HCT116 (cell line): Measurements from ENCODE around the gene OTOG. TPM values are rescaled to one million over a fixed set of nuclear protein-coding genes. Genes with fewer than 3 reads are reported as not detected.

Source experiments
- ATAC-seq: fragments of 200-7000 bp; cut with Tn5 transposase; 2 replicates; pipeline ENCODE4 v1.9.1; 2020; ENCODE audit warnings: mild to moderate bottlenecking, moderate library complexity
- BruUV-seq: library from RNA; stranded (reverse); fragments of 400-500 nt; replicated peaks from 2 replicates; lab custom pipeline; 2021; lab: Mats Ljungman, UMichigan
- CTCF ChIA-PET: fragments of 300-600 bp; sonication (Branson Sonifier 250); formaldehyde crosslinking; loops from one replicate; lab custom pipeline; 2021; ENCODE audit warnings: antibody characterized with exemption; lab: Charles Lee
- POLR2A ChIA-PET: fragments of 300-600, 350-600 bp; sonication (Branson Sonifier 250); formaldehyde crosslinking; loops from one replicate; lab custom pipeline; 2021; ENCODE audit warnings: antibody characterized with exemption; lab: Charles Lee
- RAD21 ChIA-PET, 2 experiments: fragments of 300-600 bp; sonication (Branson Sonifier 250); formaldehyde crosslinking; loops; one replicate each; lab custom pipeline; 2023; ENCODE audit warnings: low total read pairs in 2 of 2; ENCODE audit not compliant: uncharacterized antibody in 2 of 2, unreplicated experiment in 2 of 2, low non-redundant PET in 1 of 2; lab: Charles Lee
- DNase-seq: peaks from one replicate; pipeline ENCODE4 v3.0.0-alpha.2; 2010; ENCODE audit warnings: low read depth, low spot score
- H2AFZ ChIP-seq: fragments of 200-600 bp; shearing (Covaris generic), sonication (generic); 2 replicates; pipeline ENCODE4 v1.6.1; 2017; ENCODE audit warnings: low read depth, mixed run types, mixed read lengths, antibody characterized with exemption, low read length; ENCODE audit not compliant: poor library complexity, severe bottlenecking
- H3K27ac ChIP-seq: 2 replicates; pipeline ENCODE4 v1.5.1; 2012; ENCODE audit warnings: low read depth, low read length
- H3K27me3 ChIP-seq: fragments of 200-600 bp; sonication (generic); 2 replicates; pipeline ENCODE4 v1.6.1; 2016; ENCODE audit warnings: mixed run types, low read length, mixed read lengths; ENCODE audit not compliant: insufficient read depth
- H3K36me3 ChIP-seq, 2 experiments: fragments of 200-500 bp in 1 of 2; fragments of 200-600 bp in 1 of 2; sonication (Bioruptor generic) in 1 of 2; sonication (generic) in 1 of 2; 2 replicates each; pipeline versions ENCODE4 v1.5.1 to v1.6.1; 2014 to 2016; ENCODE audit warnings: low read length in 2 of 2, inconsistent platforms in 1 of 2, mixed read lengths in 1 of 2, mixed run types in 1 of 2; ENCODE audit not compliant: insufficient read depth in 2 of 2, control insufficient read depth in 1 of 2
- H3K4me1 ChIP-seq, 2 experiments: fragments of 200-600 bp in 1 of 2; sonication (generic) in 1 of 2; 2 replicates each; pipeline versions ENCODE4 v1.5.1 to v1.6.1; 2012 to 2017; ENCODE audit warnings: low read length in 2 of 2, inconsistent platforms in 1 of 2, mild to moderate bottlenecking in 1 of 2, mixed read lengths in 1 of 2, mixed run types in 1 of 2, moderate library complexity in 1 of 2; ENCODE audit not compliant: insufficient read depth in 2 of 2, control insufficient read depth in 1 of 2
- H3K4me2 ChIP-seq: fragments of 200-600 bp; sonication (generic); 2 replicates; pipeline ENCODE4 v1.6.1; 2017; ENCODE audit warnings: mixed run types, low read length, mixed read lengths
- H3K4me3 ChIP-seq, 2 experiments: fragments of 200-600 bp in 1 of 2; sonication (generic) in 1 of 2; replicated peaks in 1 of 2; 2 replicates each; pipeline ENCODE4 v1.5.1; 2011 to 2016; ENCODE audit warnings: low read length in 2 of 2, control low read depth in 1 of 2, low read depth in 1 of 2, mild to moderate bottlenecking in 1 of 2, mixed read lengths in 1 of 2, mixed run types in 1 of 2
- H3K79me2 ChIP-seq: fragments of 200-600 bp; sonication (generic); 2 replicates; pipeline ENCODE4 v1.6.1; 2017; ENCODE audit warnings: mild to moderate bottlenecking, mixed run types, low read length, moderate library complexity, mixed read lengths; ENCODE audit not compliant: insufficient read depth
- H3K9ac ChIP-seq: fragments of 200-600 bp; sonication (generic); 2 replicates; pipeline ENCODE4 v1.6.1; 2016; ENCODE audit warnings: low read length, mixed read lengths
- H3K9me2 ChIP-seq: fragments of 200-600 bp; sonication (generic), shearing (Covaris generic); 2 replicates; pipeline ENCODE4 v1.6.1; 2017; ENCODE audit warnings: mixed run types, mild to moderate bottlenecking, moderate library complexity; ENCODE audit not compliant: insufficient read depth
- H3K9me3 ChIP-seq, 2 experiments: fragments of 200-500 bp in 1 of 2; fragments of 200-600 bp in 1 of 2; sonication (Bioruptor generic) in 1 of 2; sonication (generic) in 1 of 2; 2 replicates each; pipeline ENCODE4 v1.6.1; 2014 to 2017; ENCODE audit warnings: low read length in 2 of 2, mixed read lengths in 2 of 2, inconsistent platforms in 1 of 2, low read depth in 1 of 2, mild to moderate bottlenecking in 1 of 2, mixed run types in 1 of 2, moderate library complexity in 1 of 2; ENCODE audit not compliant: control insufficient read depth in 1 of 2, insufficient read depth in 1 of 2
- H4K20me1 ChIP-seq: fragments of 200-600 bp; sonication (generic), shearing (Covaris generic); 2 replicates; pipeline ENCODE4 v1.6.1; 2017; ENCODE audit warnings: mixed run types, mild to moderate bottlenecking, moderate library complexity; ENCODE audit not compliant: insufficient read depth
- CEBPB ChIP-seq: IDR thresholded peaks from 2 replicates; pipeline ENCODE4 v1.6.1; 2012; ENCODE audit warnings: low read depth
- EGR1 ChIP-seq: IDR thresholded peaks from 2 replicates; pipeline ENCODE4 v1.6.1; 2012; ENCODE audit warnings: low read depth
- SRF ChIP-seq: IDR thresholded peaks from 2 replicates; pipeline ENCODE4 v1.6.1; 2012; ENCODE audit warnings: low read depth
- ZFX ChIP-seq: fragments of 450-650 bp; IDR thresholded peaks from 2 replicates; pipeline ENCODE4 v1.6.1; 2017
- intact Hi-C: fragments of 100-400 bp; cut with micrococcal nuclease; formaldehyde crosslinking; loops from 2 replicates; pipeline ENCODE4 v1.10.0; 2022
- total RNA-seq: library from RNA; stranded (reverse); gene quantifications from one replicate; pipeline ENCODE4 v1.2.1, GENCODE V29; 2021; ENCODE audit not compliant: unreplicated experiment
- TF ChIP-seq, protein P1 (sequence below): IDR thresholded peaks from 2 replicates; pipeline ENCODE4 v1.6.1; 2011; ENCODE audit warnings: mild to moderate bottlenecking, low read length, moderate library complexity; ENCODE audit not compliant: insufficient replicate concordance; ENCODE audit errors: extremely low read depth
- TF ChIP-seq, protein P2 (sequence below): IDR thresholded peaks from 2 replicates; pipeline ENCODE4 v1.6.1; 2012; ENCODE audit warnings: low read depth

Gene OTOG
- total RNA-seq, 1 experiment from 2014 or later, result 0.07 TPM

GRCh38 chr11:17638311-17638710 lies 91.3 kb downstream of the OTOG start:
- H3K9me3 ChIP-seq, result no peaks in the 10 kb centered on the region
- H2AFZ ChIP-seq, result no peak overlapping the region
- H3K9me2 ChIP-seq, result no peaks in the 10 kb centered on the region
- DNase-seq (no peak), ATAC-seq (no peak)
- no peaks in the 10 kb centered on the region for H3K4me1 ChIP-seq
- RAD21 ChIA-PET, result no interaction called here
- H4K20me1 ChIP-seq, result no peaks in the 10 kb centered on the region
- no peak overlapping the region for H3K27ac ChIP-seq
- H3K9ac ChIP-seq, result no peak overlapping the region
- no peak overlapping the region for H3K4me2 ChIP-seq
- BruUV-seq, result no TSS peak
- no peaks in the 10 kb centered on the region for H3K36me3 ChIP-seq
- H3K4me3 ChIP-seq, result no peak overlapping the region
- TF ChIP-seq SRF (no peak), ZFX (no peak), CEBPB (no peak), EGR1 (no peak)
- TF ChIP-seq, protein P1, sequence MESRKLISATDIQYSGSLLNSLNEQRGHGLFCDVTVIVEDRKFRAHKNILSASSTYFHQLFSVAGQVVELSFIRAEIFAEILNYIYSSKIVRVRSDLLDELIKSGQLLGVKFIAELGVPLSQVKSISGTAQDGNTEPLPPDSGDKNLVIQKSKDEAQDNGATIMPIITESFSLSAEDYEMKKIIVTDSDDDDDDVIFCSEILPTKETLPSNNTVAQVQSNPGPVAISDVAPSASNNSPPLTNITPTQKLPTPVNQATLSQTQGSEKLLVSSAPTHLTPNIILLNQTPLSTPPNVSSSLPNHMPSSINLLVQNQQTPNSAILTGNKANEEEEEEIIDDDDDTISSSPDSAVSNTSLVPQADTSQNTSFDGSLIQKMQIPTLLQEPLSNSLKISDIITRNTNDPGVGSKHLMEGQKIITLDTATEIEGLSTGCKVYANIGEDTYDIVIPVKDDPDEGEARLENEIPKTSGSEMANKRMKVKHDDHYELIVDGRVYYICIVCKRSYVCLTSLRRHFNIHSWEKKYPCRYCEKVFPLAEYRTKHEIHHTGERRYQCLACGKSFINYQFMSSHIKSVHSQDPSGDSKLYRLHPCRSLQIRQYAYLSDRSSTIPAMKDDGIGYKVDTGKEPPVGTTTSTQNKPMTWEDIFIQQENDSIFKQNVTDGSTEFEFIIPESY, result no peak
- TF ChIP-seq, protein P2, sequence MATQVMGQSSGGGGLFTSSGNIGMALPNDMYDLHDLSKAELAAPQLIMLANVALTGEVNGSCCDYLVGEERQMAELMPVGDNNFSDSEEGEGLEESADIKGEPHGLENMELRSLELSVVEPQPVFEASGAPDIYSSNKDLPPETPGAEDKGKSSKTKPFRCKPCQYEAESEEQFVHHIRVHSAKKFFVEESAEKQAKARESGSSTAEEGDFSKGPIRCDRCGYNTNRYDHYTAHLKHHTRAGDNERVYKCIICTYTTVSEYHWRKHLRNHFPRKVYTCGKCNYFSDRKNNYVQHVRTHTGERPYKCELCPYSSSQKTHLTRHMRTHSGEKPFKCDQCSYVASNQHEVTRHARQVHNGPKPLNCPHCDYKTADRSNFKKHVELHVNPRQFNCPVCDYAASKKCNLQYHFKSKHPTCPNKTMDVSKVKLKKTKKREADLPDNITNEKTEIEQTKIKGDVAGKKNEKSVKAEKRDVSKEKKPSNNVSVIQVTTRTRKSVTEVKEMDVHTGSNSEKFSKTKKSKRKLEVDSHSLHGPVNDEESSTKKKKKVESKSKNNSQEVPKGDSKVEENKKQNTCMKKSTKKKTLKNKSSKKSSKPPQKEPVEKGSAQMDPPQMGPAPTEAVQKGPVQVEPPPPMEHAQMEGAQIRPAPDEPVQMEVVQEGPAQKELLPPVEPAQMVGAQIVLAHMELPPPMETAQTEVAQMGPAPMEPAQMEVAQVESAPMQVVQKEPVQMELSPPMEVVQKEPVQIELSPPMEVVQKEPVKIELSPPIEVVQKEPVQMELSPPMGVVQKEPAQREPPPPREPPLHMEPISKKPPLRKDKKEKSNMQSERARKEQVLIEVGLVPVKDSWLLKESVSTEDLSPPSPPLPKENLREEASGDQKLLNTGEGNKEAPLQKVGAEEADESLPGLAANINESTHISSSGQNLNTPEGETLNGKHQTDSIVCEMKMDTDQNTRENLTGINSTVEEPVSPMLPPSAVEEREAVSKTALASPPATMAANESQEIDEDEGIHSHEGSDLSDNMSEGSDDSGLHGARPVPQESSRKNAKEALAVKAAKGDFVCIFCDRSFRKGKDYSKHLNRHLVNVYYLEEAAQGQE, result no peak
- POLR2A ChIA-PET, result no interaction called here
- H3K79me2 ChIP-seq, result no peaks in the 10 kb centered on the region
- no peaks in the 10 kb centered on the region for H3K27me3 ChIP-seq
- intact Hi-C loops, result no loop called here
- CTCF ChIA-PET, result no interaction called here
